ENCODE data around the gene MIOS.
"Not testable (repeated sequence)": the region's sequence is repeated elsewhere in the genome, so short reads cannot be mapped to it uniquely, and the experiment has no call there.

MIOS gene

DNA sequence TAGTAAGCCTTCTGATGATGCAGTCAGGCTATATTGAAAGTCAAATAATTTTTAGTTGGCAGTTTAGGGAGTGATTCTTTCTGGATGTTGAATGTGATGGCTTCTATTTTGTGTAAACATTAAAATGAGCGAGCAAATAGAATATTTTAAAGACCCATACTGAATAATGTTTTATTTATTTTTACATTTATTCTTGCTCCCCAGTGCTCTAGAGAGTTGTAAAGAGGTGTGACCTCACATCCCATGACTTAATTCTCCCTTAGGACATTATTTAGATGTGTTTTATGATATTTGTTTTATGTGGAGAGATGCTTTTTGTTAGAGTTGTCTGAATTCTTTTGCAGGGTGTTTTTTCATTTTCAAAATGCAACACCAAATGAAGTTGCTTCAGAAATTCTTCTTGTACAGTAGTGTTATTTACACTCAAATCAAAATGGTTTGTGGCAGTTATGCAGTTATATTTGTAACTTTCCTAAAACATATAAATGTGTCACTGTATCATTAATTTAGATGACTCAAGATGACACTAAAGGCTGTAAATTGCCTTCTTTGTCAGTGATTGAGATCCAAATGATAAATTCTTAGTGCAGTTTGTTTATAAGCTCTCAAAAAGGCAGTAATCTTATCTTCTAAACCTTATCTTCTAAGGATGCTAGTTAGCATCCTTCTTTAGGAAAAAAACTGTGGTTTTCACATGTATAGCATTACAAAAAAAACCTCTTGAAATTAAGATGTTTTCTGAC lies 86.3 kb downstream of the MIOS start:
- peaks cover 12% of the 10 kb centered on the region for H3K9me3 Mint-ChIP-seq
- TF ChIP-seq, protein P1, sequence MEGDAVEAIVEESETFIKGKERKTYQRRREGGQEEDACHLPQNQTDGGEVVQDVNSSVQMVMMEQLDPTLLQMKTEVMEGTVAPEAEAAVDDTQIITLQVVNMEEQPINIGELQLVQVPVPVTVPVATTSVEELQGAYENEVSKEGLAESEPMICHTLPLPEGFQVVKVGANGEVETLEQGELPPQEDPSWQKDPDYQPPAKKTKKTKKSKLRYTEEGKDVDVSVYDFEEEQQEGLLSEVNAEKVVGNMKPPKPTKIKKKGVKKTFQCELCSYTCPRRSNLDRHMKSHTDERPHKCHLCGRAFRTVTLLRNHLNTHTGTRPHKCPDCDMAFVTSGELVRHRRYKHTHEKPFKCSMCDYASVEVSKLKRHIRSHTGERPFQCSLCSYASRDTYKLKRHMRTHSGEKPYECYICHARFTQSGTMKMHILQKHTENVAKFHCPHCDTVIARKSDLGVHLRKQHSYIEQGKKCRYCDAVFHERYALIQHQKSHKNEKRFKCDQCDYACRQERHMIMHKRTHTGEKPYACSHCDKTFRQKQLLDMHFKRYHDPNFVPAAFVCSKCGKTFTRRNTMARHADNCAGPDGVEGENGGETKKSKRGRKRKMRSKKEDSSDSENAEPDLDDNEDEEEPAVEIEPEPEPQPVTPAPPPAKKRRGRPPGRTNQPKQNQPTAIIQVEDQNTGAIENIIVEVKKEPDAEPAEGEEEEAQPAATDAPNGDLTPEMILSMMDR (IDR thresholded peaks at IDR 0.05; ENCODE audit: unreplicated experiment in 3 of 3): no peak
- no peak overlapping the region for H3K4me3 Mint-ChIP-seq
- H3K27ac Mint-ChIP-seq: peak overlapping the region in 1 of 3 experiments; percentile 14
- no peaks in the 10 kb centered on the region for H3K27me3 Mint-ChIP-seq (ENCODE audit: low read depth)
- H3K4me1 Mint-ChIP-seq: peaks cover 20% of the 10 kb centered on the region
- peaks cover 12% of the 10 kb centered on the region for H3K36me3 Mint-ChIP-seq (ENCODE audit: low read depth)

DNA sequence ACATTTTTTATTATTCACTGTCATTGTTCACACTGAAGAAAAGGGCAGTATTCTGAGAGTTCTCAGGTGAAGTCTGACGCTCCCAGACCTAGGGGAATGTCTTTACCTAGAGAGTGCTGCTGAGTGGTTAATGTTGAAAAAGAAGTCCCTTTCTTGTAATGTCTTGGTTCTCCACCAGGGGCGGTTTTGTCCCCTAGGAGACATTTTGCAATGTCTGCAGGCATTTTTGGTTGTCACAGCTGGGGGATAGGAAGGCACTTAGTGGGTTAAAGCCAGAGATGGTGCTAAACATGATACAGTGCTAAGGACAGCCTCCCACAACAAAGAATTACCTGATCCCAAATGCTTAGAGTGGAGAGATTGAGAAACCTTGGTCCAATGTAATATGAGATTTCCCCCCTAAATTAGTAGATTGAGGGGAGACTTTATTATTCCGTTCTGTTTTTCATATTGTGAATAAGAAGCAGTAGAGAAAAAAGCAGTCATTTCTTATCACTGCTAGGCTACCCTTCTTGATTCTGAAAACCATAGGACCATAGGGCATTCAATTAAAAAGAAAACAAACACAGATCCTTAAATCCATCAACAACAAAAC lies 87.0 kb downstream of the MIOS start:
- H3K27me3 Mint-ChIP-seq (ENCODE audit: low read depth): no peaks in the 10 kb centered on the region
- no peak overlapping the region for H3K4me3 Mint-ChIP-seq
- H3K4me1 Mint-ChIP-seq: peaks cover 20% of the 10 kb centered on the region
- TF ChIP-seq, protein P1 (IDR thresholded peaks at IDR 0.05; ENCODE audit: unreplicated experiment in 3 of 3): peak in 2 of 3 experiments; percentile 30 to 40
- no peak overlapping the region for H3K27ac Mint-ChIP-seq
- H3K36me3 Mint-ChIP-seq (ENCODE audit: low read depth): peaks cover 19% of the 10 kb centered on the region
- peaks cover 19% of the 10 kb centered on the region for H3K9me3 Mint-ChIP-seq

DNA sequence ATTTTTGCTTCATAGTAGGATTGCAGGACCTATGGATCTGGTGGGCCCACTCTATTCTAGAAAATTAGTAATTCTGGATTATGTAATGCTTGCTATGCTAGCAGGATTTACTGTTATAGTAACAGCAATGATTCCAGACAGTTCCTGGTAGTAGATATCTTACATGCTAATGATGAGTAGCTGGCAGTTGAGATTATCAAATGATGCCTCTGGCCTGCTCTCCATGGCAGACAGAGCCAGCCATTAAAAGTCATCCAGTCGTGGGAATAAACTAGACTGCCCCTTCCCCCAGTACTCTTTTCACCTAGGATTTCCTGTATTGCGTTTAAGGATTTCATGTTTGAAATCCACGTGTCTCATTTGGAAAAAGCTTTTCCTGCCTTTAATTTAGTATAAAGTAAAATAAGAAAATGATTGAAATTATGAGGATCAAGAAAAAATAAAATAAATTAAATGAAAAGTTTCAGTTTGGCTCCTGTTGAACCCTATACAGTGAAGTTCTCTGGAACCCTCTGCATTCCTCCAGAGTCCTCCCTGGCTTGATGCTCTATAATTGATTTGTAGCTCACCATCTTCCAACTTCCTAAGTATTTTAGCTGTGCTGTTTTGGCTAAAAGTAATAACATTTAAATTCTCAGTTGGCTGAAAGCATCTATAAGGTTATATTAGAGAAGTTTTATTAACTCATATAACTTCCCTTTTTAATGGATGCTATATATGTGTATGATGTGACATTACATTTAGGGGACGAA lies 88.5 kb downstream of the MIOS start:
- H3K27ac Mint-ChIP-seq: no peak overlapping the region
- H3K36me3 Mint-ChIP-seq (ENCODE audit: low read depth): peaks cover 32% of the 10 kb centered on the region
- H3K4me3 Mint-ChIP-seq: no peak overlapping the region
- H3K4me1 Mint-ChIP-seq: peaks cover 20% of the 10 kb centered on the region
- H3K9me3 Mint-ChIP-seq: peaks cover 34% of the 10 kb centered on the region
- TF ChIP-seq, protein P1 (IDR thresholded peaks at IDR 0.05; ENCODE audit: unreplicated experiment in 3 of 3): no peak
- no peaks in the 10 kb centered on the region for H3K27me3 Mint-ChIP-seq (ENCODE audit: low read depth)

DNA sequence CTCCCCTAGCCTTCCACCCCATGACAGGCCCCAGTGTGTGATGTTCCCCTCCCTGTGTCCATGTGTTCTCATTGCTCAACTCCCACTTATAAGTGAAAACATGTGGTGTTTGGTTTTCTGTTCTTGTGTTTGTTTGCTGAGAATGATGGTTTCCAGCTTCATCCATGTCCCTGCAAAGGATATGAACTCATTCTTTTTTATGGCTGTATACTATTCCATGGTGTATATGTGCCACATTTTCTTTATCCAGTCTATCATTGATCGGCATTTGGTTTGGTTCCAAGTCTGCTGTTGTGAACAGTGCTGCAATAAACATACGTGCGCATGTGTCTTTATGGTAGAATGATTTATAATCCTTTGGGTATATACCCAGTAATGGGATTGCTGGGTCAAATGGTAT lies 89.8 kb downstream of the MIOS start:
- H3K27ac Mint-ChIP-seq; H3K27me3 Mint-ChIP-seq (ENCODE audit: low read depth); H3K4me3 Mint-ChIP-seq: not testable (repeated sequence)
- Mint-ChIP-seq H3K4me1 (peaks cover 16% of the 10 kb centered on the region), H3K9me3 (peaks cover 42% of the 10 kb centered on the region), H3K36me3 (ENCODE audit: low read depth) (peaks cover 37% of the 10 kb centered on the region)

Data from nephron (organoid).